AML-193 (cell line): ENCODE data around the gene BMP8B.
"Not testable (repeated sequence)": the region's sequence is repeated elsewhere in the genome, so short reads cannot be mapped to it uniquely, and the experiment has no call there.

Source experiments
- DNase-seq, 2 experiments: peaks; one replicate each; lab custom pipeline; 2025; lab: John Stamatoyannopoulos, UW

The BMP8B gene

GRCh38 chr1:39788758-39789570 is at the start of gene BMP8B:
TSS of gene BMP8B (minus strand) at chr1:39788865. CDS start at chr1:39788485, 380 bp downstream.
- peak; percentile 23 to 38 for DNase-seq

- DNase-seq: no peak
Observed at GRCh38 chr1:39836595-39837110, 48.0 kb upstream of the BMP8B start.

GRCh38 chr1:39835935-39836594 is 47.4 kb upstream of the BMP8B start:
- DNase-seq: no peak

- no peak for DNase-seq
Observed at GRCh38 chr1:39835110-39835509, 46.4 kb upstream of the BMP8B start.

GRCh38 chr1:39833621-39834385 is 45.1 kb upstream of the BMP8B start:
- DNase-seq: no peak

GRCh38 chr1:39833121-39833520 is 44.5 kb upstream of the BMP8B start:
- no peak for DNase-seq

- no peak for DNase-seq
Observed at GRCh38 chr1:39832294-39832693, 43.6 kb upstream of the BMP8B start.

- no peak for DNase-seq
Observed at GRCh38 chr1:39829791-39830533, 41.3 kb upstream of the BMP8B start.

GRCh38 chr1:39828734-39829133 is 40.1 kb upstream of the BMP8B start:
- DNase-seq: no peak

GRCh38 chr1:39828255-39828654 is 39.6 kb upstream of the BMP8B start:
- DNase-seq: not testable (repeated sequence)

GRCh38 chr1:39827201-39827600 is 38.5 kb upstream of the BMP8B start:
- DNase-seq: no peak

- DNase-seq: no peak
Observed at GRCh38 chr1:39826583-39826982, 37.9 kb upstream of the BMP8B start.

GRCh38 chr1:39825432-39825941 is 36.8 kb upstream of the BMP8B start:
- no peak for DNase-seq

GRCh38 chr1:39823450-39823849 is 34.8 kb upstream of the BMP8B start:
- DNase-seq: not testable (repeated sequence)

- DNase-seq: no peak
Observed at GRCh38 chr1:39822146-39822545, 33.5 kb upstream of the BMP8B start.

- no peak for DNase-seq
Observed at GRCh38 chr1:39819091-39819812, 30.6 kb upstream of the BMP8B start.

GRCh38 chr1:39818482-39818881 is 29.8 kb upstream of the BMP8B start:
- no peak for DNase-seq

- DNase-seq: peak; percentile 72 to 82
Observed at GRCh38 chr1:39817091-39817932, 28.6 kb upstream of the BMP8B start.

GRCh38 chr1:39816415-39817090 is 27.9 kb upstream of the BMP8B start:
- peak; percentile 51 to 64 for DNase-seq
